Osteoblast (primary cell): ENCODE results near the gene IMPDH1. TPM values are rescaled to one million over a fixed set of nuclear protein-coding genes. Genes with fewer than 3 reads are reported as not detected.

Experiments
- DNase-seq: peaks from one replicate; pipeline ENCODE4 v3.0.0; 2011; ENCODE audit warnings: low spot score, mixed read lengths; ENCODE audit not compliant: insufficient read length; ENCODE audit errors: missing footprints
- H2AFZ ChIP-seq: 2 replicates; pipeline ENCODE4 v1.6.0; 2011; ENCODE audit warnings: mild to moderate bottlenecking, low read length
- H3K27ac ChIP-seq: 2 replicates; pipeline ENCODE4 v1.5.1; 2011; ENCODE audit warnings: mild to moderate bottlenecking, low read depth, low read length, moderate library complexity
- H3K27me3 ChIP-seq: 2 replicates; pipeline ENCODE4 v1.6.0; 2012; ENCODE audit warnings: mild to moderate bottlenecking, control low read depth, inconsistent platforms, low read length, moderate library complexity; ENCODE audit not compliant: insufficient read depth
- H3K36me3 ChIP-seq: 2 replicates; pipeline ENCODE4 v1.5.1; 2011; ENCODE audit warnings: mild to moderate bottlenecking, low read length, control low read depth, moderate library complexity; ENCODE audit not compliant: insufficient read depth
- H3K4me1 ChIP-seq: 2 replicates; pipeline ENCODE4 v1.5.1; 2011; ENCODE audit warnings: mild to moderate bottlenecking, low read length, control low read depth, moderate library complexity; ENCODE audit not compliant: insufficient read depth
- H3K4me2 ChIP-seq: 2 replicates; pipeline ENCODE4 v1.6.0; 2011; ENCODE audit warnings: mild to moderate bottlenecking, low read length; ENCODE audit not compliant: insufficient read depth
- H3K4me3 ChIP-seq: fragments of 200-600 bp; sonication (generic); 3 replicates; pipeline ENCODE4 v1.5.1; 2012; ENCODE audit warnings: mild to moderate bottlenecking, low read length, inconsistent platforms; ENCODE audit not compliant: insufficient read depth
- H3K79me2 ChIP-seq: 2 replicates; pipeline ENCODE4 v1.6.0; 2012; ENCODE audit warnings: mild to moderate bottlenecking, low read length, control low read depth, inconsistent platforms; ENCODE audit not compliant: insufficient read depth
- H3K9me3 ChIP-seq: 2 replicates; pipeline ENCODE4 v1.5.1; 2011; ENCODE audit warnings: low read depth, low read length, control low read depth
- H4K20me1 ChIP-seq: 2 replicates; pipeline ENCODE4 v1.6.0; 2012; ENCODE audit warnings: mild to moderate bottlenecking, low read length, control low read depth; ENCODE audit not compliant: insufficient read depth
- total RNA-seq: library from RNA; depleted of rRNA; stranded (reverse); fragments of >200 nt; gene quantifications from 2 replicates; pipeline ENCODE4 v1.2.3, GENCODE V29; 2012
- TF ChIP-seq, protein P1 (sequence below): IDR thresholded peaks from 2 replicates; pipeline ENCODE4 v1.5.1; 2011; ENCODE audit warnings: mild to moderate bottlenecking, low read depth, low read length, moderate library complexity; ENCODE audit errors: extremely low read depth

Gene IMPDH1
- total RNA-seq, 1 donor = 35.8 TPM

DNA sequence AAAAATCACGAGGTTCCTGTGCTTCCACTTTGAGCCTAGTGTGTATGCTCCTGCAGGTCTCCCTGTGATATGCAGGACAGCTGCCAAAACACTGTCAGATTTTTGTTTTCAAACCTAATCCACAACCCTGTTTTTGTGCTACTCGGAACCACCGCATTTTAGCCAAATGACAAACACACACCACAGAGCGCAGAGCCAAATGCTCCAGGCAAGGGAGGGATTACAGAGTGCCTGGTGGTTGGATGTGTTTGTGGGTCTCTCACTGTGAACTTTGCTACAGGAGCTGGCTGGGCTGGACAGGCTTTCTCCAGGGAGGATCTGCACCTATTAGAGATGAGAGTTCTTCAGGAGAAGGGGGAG, 60.3 kb downstream of the IMPDH1 start:
- Histone ChIP-seq H3K9me3 (no peaks in the 10 kb centered on the region), H3K4me3 (no peak overlapping the region), H3K27me3 (peaks cover 47% of the 10 kb centered on the region), H2AFZ (no peak overlapping the region), H3K36me3 (no peaks in the 10 kb centered on the region), H3K4me2 (no peak overlapping the region), H4K20me1 (no peaks in the 10 kb centered on the region), H3K27ac (no peak overlapping the region), H3K4me1 (no peaks in the 10 kb centered on the region), H3K79me2 (no peaks in the 10 kb centered on the region)
- no peak for DNase-seq
- TF ChIP-seq, protein P1, sequence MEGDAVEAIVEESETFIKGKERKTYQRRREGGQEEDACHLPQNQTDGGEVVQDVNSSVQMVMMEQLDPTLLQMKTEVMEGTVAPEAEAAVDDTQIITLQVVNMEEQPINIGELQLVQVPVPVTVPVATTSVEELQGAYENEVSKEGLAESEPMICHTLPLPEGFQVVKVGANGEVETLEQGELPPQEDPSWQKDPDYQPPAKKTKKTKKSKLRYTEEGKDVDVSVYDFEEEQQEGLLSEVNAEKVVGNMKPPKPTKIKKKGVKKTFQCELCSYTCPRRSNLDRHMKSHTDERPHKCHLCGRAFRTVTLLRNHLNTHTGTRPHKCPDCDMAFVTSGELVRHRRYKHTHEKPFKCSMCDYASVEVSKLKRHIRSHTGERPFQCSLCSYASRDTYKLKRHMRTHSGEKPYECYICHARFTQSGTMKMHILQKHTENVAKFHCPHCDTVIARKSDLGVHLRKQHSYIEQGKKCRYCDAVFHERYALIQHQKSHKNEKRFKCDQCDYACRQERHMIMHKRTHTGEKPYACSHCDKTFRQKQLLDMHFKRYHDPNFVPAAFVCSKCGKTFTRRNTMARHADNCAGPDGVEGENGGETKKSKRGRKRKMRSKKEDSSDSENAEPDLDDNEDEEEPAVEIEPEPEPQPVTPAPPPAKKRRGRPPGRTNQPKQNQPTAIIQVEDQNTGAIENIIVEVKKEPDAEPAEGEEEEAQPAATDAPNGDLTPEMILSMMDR = no peak

DNA sequence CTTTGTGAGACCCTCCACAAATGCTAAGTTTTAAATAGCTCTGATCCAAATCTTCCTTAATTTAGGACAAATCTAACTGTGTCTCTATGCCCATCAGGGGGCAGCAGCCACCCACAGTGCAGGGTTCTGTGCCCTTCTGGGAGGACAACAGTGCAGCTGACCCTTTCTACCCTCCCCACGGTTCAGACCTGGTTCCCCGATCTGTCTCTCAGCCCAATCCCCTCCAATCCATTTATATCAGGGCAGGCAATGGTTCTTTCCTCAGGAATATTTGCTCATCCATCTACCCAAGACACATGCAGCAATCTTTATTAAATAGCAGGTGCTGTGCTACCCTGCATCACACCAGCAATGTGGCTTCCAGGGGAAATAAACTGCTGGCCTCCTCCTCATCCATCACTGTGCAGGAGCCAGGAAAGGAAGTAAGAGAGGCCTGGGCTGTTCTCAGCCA, 62.1 kb downstream of the IMPDH1 start:
- Histone ChIP-seq H3K4me3 (no peak overlapping the region), H3K4me1 (peaks cover 5% of the 10 kb centered on the region), H3K36me3 (no peaks in the 10 kb centered on the region), H2AFZ (no peak overlapping the region), H3K27me3 (peaks cover 37% of the 10 kb centered on the region), H3K27ac (no peak overlapping the region), H4K20me1 (no peaks in the 10 kb centered on the region), H3K9me3 (no peaks in the 10 kb centered on the region), H3K79me2 (peaks cover 9% of the 10 kb centered on the region), H3K4me2 (no peak overlapping the region)
- peak; percentile 97 for DNase-seq
- TF ChIP-seq, protein P1 = peak; percentile 86

DNA sequence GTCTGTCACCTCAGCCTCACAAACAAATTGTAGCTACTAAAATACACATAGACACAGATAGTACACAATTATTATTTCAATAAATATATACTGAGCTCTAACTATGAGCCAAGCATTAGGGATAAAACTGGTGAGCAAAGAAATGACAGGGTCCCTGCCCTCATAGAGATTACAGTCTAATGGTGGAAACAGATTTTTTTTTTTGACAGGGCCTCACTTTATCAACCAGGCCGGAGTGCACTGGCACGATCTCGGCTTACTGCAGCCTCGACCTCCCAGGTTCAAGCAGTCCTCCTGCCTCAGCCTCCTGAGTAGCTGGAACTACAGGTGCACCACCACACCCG, 65.4 kb downstream of the IMPDH1 start:
- TF ChIP-seq, protein P1 = no peak

DNA sequence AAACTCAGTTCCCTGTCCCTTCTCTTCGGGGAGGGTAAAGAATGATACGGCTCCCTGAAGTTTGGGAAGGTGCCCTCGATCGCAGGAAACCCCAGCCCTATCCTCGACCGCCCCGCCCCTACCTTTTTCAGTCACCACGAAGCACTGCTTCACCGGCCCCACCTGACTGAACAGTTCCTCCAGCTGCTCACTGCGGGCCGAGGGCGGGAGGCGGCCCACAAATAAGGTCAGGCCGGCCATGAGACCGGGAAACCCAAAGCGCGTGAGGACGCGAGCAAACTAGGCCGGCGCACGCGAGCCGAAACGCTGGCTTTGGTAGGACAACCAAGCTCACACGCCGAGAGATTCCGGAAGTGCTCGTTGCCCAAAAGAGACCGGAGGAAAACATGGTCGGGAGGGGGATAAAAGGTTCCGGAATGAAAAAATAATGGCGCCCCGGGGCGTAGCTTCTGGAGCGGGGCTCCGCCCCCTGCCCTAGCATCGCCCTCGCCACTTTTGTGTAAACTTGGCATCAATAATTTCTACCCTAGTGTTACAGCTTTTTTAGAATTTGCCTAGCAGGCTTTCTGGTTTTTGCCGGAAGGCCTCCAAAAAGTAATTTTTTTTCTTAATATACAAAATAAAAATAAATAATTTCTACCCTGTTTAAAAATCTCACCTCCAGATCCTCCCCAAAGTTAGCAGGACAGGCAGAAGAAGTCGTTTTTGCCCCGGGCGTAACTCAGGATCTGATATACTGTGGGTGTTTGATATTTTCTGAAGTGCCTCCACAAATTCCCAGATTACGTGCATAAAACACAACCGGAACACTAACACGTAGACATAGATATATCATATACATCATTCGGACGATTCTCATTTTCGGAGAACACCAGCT, 66.0 kb downstream of the IMPDH1 start, which contains the start of gene RBM28:
Gene RBM28, minus strand, starts transcription at position 355 of the 877 bp plus-strand sequence. Its CDS starts 115 bp downstream, at position 240.
- peaks cover 7% of the 10 kb centered on the region for H3K36me3 ChIP-seq
- H3K27me3 ChIP-seq = peaks cover 4% of the 10 kb centered on the region
- peak; percentile 98 for DNase-seq
- H3K79me2 ChIP-seq = peaks cover 44% of the 10 kb centered on the region
- H3K4me1 ChIP-seq = peaks cover 13% of the 10 kb centered on the region
- H3K4me3 ChIP-seq = peak within 1 kb of the TSS; percentile 88
- H3K4me2 ChIP-seq = peak within 1 kb of the TSS; percentile 97
- TF ChIP-seq, protein P1 = no peak
- peak within 1 kb of the TSS; percentile 89 for H2AFZ ChIP-seq
- no peaks in the 10 kb centered on the region for H4K20me1 ChIP-seq
- H3K9me3 ChIP-seq = no peaks in the 10 kb centered on the region
- H3K27ac ChIP-seq = peak within 1 kb of the TSS; percentile 73

More for the DNA sequence above, 65.4 kb downstream of the IMPDH1 start:
- DNase-seq = no peak
- H3K4me3 ChIP-seq = no peak overlapping the region
- no peaks in the 10 kb centered on the region for H3K9me3 ChIP-seq
- H3K4me1 ChIP-seq = peaks cover 13% of the 10 kb centered on the region
- peak overlapping the region; percentile 97 for H3K4me2 ChIP-seq
- peak overlapping the region; percentile 89 for H2AFZ ChIP-seq
- peaks cover 2% of the 10 kb centered on the region for H3K36me3 ChIP-seq
- no peak overlapping the region for H3K27ac ChIP-seq
- peaks cover 42% of the 10 kb centered on the region for H3K79me2 ChIP-seq
- H4K20me1 ChIP-seq = no peaks in the 10 kb centered on the region
- H3K27me3 ChIP-seq = peaks cover 10% of the 10 kb centered on the region
